DND-41 (cell line): ENCODE data around the gene ROBO2.

Experiments
- EZH2 ChIP-seq: IDR thresholded peaks from 3 replicates; pipeline ENCODE4 v1.6.1; 2012; ENCODE audit warnings: borderline replicate concordance, low read depth, mild to moderate bottlenecking, moderate library complexity, low read length, inconsistent platforms; ENCODE audit not compliant: severe bottlenecking
- TF ChIP-seq, protein P1 (sequence below): IDR thresholded peaks from 2 replicates; pipeline ENCODE4 v1.5.1; 2012; ENCODE audit warnings: borderline replicate concordance, low read length, moderate library complexity, mild to moderate bottlenecking; ENCODE audit not compliant: poor library complexity, severe bottlenecking; ENCODE audit errors: extremely low read depth

DNA sequence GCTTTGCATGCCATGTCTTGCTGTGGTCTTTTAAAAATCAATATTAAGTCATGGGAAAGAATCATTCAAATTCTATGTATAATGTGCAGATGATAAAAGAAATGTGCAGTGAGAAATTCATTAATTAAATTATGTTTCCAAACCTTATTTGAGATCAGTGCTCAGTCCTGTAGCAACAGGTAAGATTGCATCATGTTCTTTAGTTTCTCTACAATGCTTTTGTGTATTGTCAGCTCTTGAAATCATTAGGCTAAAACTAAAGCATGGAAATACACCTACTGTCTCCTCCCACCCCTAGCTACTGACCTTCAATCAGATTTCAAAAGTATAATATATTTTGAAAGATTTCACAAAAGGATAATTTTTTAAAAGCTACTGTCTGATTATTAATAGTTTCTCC lies 612.7 kb downstream of the ROBO2 start:
- TF ChIP-seq, protein P1, sequence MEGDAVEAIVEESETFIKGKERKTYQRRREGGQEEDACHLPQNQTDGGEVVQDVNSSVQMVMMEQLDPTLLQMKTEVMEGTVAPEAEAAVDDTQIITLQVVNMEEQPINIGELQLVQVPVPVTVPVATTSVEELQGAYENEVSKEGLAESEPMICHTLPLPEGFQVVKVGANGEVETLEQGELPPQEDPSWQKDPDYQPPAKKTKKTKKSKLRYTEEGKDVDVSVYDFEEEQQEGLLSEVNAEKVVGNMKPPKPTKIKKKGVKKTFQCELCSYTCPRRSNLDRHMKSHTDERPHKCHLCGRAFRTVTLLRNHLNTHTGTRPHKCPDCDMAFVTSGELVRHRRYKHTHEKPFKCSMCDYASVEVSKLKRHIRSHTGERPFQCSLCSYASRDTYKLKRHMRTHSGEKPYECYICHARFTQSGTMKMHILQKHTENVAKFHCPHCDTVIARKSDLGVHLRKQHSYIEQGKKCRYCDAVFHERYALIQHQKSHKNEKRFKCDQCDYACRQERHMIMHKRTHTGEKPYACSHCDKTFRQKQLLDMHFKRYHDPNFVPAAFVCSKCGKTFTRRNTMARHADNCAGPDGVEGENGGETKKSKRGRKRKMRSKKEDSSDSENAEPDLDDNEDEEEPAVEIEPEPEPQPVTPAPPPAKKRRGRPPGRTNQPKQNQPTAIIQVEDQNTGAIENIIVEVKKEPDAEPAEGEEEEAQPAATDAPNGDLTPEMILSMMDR = no peak
- TF ChIP-seq EZH2 = no peak
